ENCODE results near the gene NUP133.

NUP133 gene

GRCh38 chr1:229466887-229467286 lies 41.3 kb downstream of the NUP133 start:
- no peak overlapping the region for H3K4me3 ChIP-seq (replicated peaks in 1 of 2; ENCODE audit: low read depth in 2 of 2, low read length in 2 of 2)
- DNase-seq (ENCODE audit: low read depth in 2 of 2), result no peak
- TF ChIP-seq CTCF (IDR thresholded peaks at IDR 0.05; ENCODE audit: low read depth, low read length), result no peak

GRCh38 chr1:229464672-229465071 lies 43.5 kb downstream of the NUP133 start:
- no peak for TF ChIP-seq CTCF (IDR thresholded peaks at IDR 0.05; ENCODE audit: low read depth, low read length)

GRCh38 chr1:229461032-229461668 lies 47.0 kb downstream of the NUP133 start:
- DNase-seq (ENCODE audit: low read depth in 2 of 2), result no peak
- TF ChIP-seq CTCF (IDR thresholded peaks at IDR 0.05; ENCODE audit: low read depth, low read length), result no peak
- H3K4me3 ChIP-seq (replicated peaks in 1 of 2; ENCODE audit: low read depth in 2 of 2, low read length in 2 of 2), result no peak overlapping the region

More at GRCh38 chr1:229464672-229465071, 43.5 kb downstream of the NUP133 start:
- no peak overlapping the region for H3K4me3 ChIP-seq (replicated peaks in 1 of 2; ENCODE audit: low read depth in 2 of 2, low read length in 2 of 2)
- DNase-seq (ENCODE audit: low read depth in 2 of 2), result no peak

DNA sequence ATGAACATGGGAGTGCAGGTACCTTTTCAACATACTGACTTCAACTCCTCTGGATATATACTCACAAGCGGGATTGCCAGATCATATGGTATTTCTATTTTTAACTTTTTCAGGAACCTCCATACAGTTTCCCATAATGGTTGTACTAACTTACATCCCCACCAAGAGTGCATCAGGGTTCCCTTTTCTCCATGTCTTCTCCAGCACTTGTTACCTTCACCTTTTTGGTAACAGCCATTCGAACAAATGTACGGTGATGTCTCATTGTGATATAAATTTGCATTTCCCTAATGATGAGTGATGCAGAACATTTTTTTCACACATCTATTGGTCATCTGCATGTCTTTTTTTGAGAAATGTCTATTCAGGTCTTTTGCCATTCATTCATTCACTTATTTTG lies 48.3 kb downstream of the NUP133 start:
- no peak for DNase-seq (ENCODE audit: low read depth in 2 of 2)
- no peak overlapping the region for H3K4me3 ChIP-seq (replicated peaks in 1 of 2; ENCODE audit: low read depth in 2 of 2, low read length in 2 of 2)
- TF ChIP-seq CTCF (IDR thresholded peaks at IDR 0.05; ENCODE audit: low read depth, low read length), result no peak

- H3K4me3 ChIP-seq (replicated peaks in 1 of 2; ENCODE audit: low read depth in 2 of 2, low read length in 2 of 2), result no peak overlapping the region
- no peak for DNase-seq (ENCODE audit: low read depth in 2 of 2)
- no peak for TF ChIP-seq CTCF (IDR thresholded peaks at IDR 0.05; ENCODE audit: low read depth, low read length)
Observed at GRCh38 chr1:229457436-229457835, 50.7 kb downstream of the NUP133 start.

GRCh38 chr1:229456016-229456415 lies 52.1 kb downstream of the NUP133 start:
- H3K4me3 ChIP-seq (replicated peaks in 1 of 2; ENCODE audit: low read depth in 2 of 2, low read length in 2 of 2), result no peak overlapping the region
- no peak for TF ChIP-seq CTCF (IDR thresholded peaks at IDR 0.05; ENCODE audit: low read depth, low read length)
- no peak for DNase-seq (ENCODE audit: low read depth in 2 of 2)

DNA sequence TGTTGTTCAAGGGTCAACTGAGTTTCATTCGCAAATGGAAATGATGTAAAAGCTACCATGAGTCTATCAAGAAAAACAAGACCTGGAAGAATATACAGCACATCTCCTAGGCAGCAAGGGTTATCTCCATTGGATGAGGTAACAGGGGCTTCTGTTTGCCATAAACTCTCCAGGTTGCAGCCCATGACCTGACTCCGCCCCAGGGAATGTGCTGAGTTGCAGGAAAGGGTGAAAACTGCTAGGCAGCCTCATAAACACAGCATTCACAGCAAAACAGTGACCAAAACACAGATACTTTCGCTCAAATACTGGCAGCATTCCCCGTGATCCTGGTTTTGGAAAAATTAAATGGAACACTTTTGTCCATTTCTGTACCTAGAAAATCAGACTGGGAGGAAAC lies 54.1 kb downstream of the NUP133 start:
- H3K4me3 ChIP-seq (replicated peaks in 1 of 2; ENCODE audit: low read depth in 2 of 2, low read length in 2 of 2), result no peak overlapping the region
- no peak for DNase-seq (ENCODE audit: low read depth in 2 of 2)
- TF ChIP-seq CTCF (IDR thresholded peaks at IDR 0.05; ENCODE audit: low read depth, low read length), result no peak
